Neuronal stem cell (in vitro differentiated cells): Measurements from ENCODE around the gene GKN1. TPM values are rescaled to one million over a fixed set of nuclear protein-coding genes. Genes with fewer than 3 reads are reported as not detected.

ENCODE experiments used
- DNase-seq: peaks from one replicate; pipeline ENCODE4 v3.0.0-alpha.2; 2013; ENCODE audit warnings: low spot score
- H2AFZ ChIP-seq: one replicate; pipeline ENCODE4 v1.6.1; 2013; ENCODE audit warnings: mild to moderate bottlenecking, low read length, inconsistent platforms
- H2AK5ac ChIP-seq: 2 replicates; pipeline ENCODE4 v1.6.1; 2013; ENCODE audit warnings: low read depth, mild to moderate bottlenecking, inconsistent platforms, low read length, moderate library complexity, mixed read lengths
- H2BK120ac ChIP-seq: 2 replicates; pipeline ENCODE4 v1.6.1; 2013; ENCODE audit warnings: low read depth, mild to moderate bottlenecking, inconsistent platforms, low read length, moderate library complexity, mixed read lengths
- H2BK12ac ChIP-seq: one replicate; pipeline ENCODE4 v1.6.1; 2013; ENCODE audit warnings: low read length, inconsistent platforms
- H2BK15ac ChIP-seq: 2 replicates; pipeline ENCODE4 v1.6.1; 2013; ENCODE audit warnings: mild to moderate bottlenecking, low read length, inconsistent platforms, mixed read lengths
- H2BK5ac ChIP-seq: one replicate; pipeline ENCODE4 v1.6.1; 2013; ENCODE audit warnings: inconsistent platforms, mild to moderate bottlenecking, low read length, moderate library complexity
- H3K14ac ChIP-seq: one replicate; pipeline ENCODE4 v1.6.1; 2013; ENCODE audit warnings: low read length, inconsistent platforms
- H3K18ac ChIP-seq: 2 replicates; pipeline ENCODE4 v1.6.1; 2013; ENCODE audit warnings: low read length, inconsistent platforms
- H3K23ac ChIP-seq: 2 replicates; pipeline ENCODE4 v1.6.1; 2013; ENCODE audit warnings: low read depth, mild to moderate bottlenecking, mixed read lengths, low read length, inconsistent platforms; ENCODE audit not compliant: poor library complexity
- H3K27ac ChIP-seq: replicated peaks from 3 replicates; pipeline ENCODE4 v1.5.1; 2013; ENCODE audit warnings: low read length, inconsistent platforms
- H3K27me3 ChIP-seq, 3 experiments: 2 replicates each; pipeline ENCODE4 v1.6.1; 2013; ENCODE audit warnings: low read length in 3 of 3, mild to moderate bottlenecking in 2 of 3, inconsistent platforms in 1 of 3, low read depth in 1 of 3, mixed read lengths in 1 of 3, moderate library complexity in 1 of 3; ENCODE audit not compliant: control insufficient read depth in 3 of 3, insufficient read depth in 3 of 3
- H3K36me3 ChIP-seq, 2 donors: replicated peaks in 1 of 2; 2 replicates each; pipeline ENCODE4 v1.6.1; 2013; ENCODE audit warnings: low read length in 2 of 2; ENCODE audit not compliant: control insufficient read depth in 2 of 2, insufficient read depth in 2 of 2
- H3K4ac ChIP-seq: 2 replicates; pipeline ENCODE4 v1.6.1; 2013; ENCODE audit warnings: inconsistent platforms, mild to moderate bottlenecking, low read length, moderate library complexity
- H3K4me1 ChIP-seq, 2 donors: 1 replicate in 1 of 2; 2 replicates in 1 of 2; pipeline ENCODE4 v1.6.1; 2013; ENCODE audit warnings: low read length in 2 of 2, low read depth in 1 of 2; ENCODE audit not compliant: control insufficient read depth in 2 of 2, insufficient read depth in 1 of 2
- H3K4me2 ChIP-seq: one replicate; pipeline ENCODE4 v1.6.1; 2013; ENCODE audit warnings: mild to moderate bottlenecking, low read length, inconsistent platforms; ENCODE audit not compliant: insufficient read depth, poor library complexity, severe bottlenecking
- H3K4me3 ChIP-seq, 2 donors: 2 replicates each; pipeline ENCODE4 v1.5.1; 2013; ENCODE audit warnings: low read length in 2 of 2, mild to moderate bottlenecking in 2 of 2, inconsistent platforms in 1 of 2, moderate library complexity in 1 of 2
- H3K79me1 ChIP-seq: one replicate; pipeline ENCODE4 v1.6.1; 2013; ENCODE audit warnings: low read depth, mild to moderate bottlenecking, inconsistent platforms, low read length, moderate library complexity
- H3K9ac ChIP-seq: one replicate; pipeline ENCODE4 v1.6.1; 2013; ENCODE audit warnings: mild to moderate bottlenecking, low read depth, low read length, inconsistent platforms; ENCODE audit not compliant: poor library complexity
- H3K9me3 ChIP-seq, 2 donors: replicated peaks in 1 of 2; 2 replicates each; pipeline versions ENCODE3 to v1.6.1; 2013; ENCODE audit warnings: low read length in 2 of 2, mild to moderate bottlenecking in 2 of 2, inconsistent platforms in 1 of 2, low read depth in 1 of 2, mixed read lengths in 1 of 2, moderate library complexity in 1 of 2; ENCODE audit not compliant: control insufficient read depth in 2 of 2, insufficient read depth in 1 of 2
- H4K8ac ChIP-seq: one replicate; pipeline ENCODE4 v1.6.1; 2013; ENCODE audit warnings: low read depth, mild to moderate bottlenecking, inconsistent platforms, low read length, moderate library complexity
- H4K91ac ChIP-seq: one replicate; pipeline ENCODE4 v1.6.1; 2013; ENCODE audit warnings: low read length, low read depth, mild to moderate bottlenecking, inconsistent platforms; ENCODE audit not compliant: poor library complexity
- WGBS, 2 donors: extraction: QIAGEN DNeasy Blood & Tissue Kit; methylation state at CpG; one replicate each; pipeline ENCODE4 v1.1.7; 2013; ENCODE audit warnings: missing lambda C conversion rate in 2 of 2, mixed read lengths in 1 of 2; ENCODE audit not compliant: insufficient read length in 2 of 2, insufficient replicate concordance in 1 of 2; ENCODE audit errors: extremely low coverage in 2 of 2; 5-methylcytosine and 5-hydroxymethylcytosine counted together
- polyA plus RNA-seq, 2 experiments: library from polyadenylated mRNA; stranded (reverse); fragments of 200-250 nt; gene quantifications; one replicate each; pipeline ENCODE4 v1.2.3, GENCODE V29; 2013

Gene GKN1
- polyA plus RNA-seq (2013, experiment 1 of 2), result not detected
- polyA plus RNA-seq (2013, experiment 2 of 2), result not detected

GRCh38 chr2:68974251-68974650 lies at the start of gene GKN1:
Gene GKN1, plus strand, starts transcription at chr2:68974636. Its CDS starts 42 bp downstream, at chr2:68974678.
- H4K91ac ChIP-seq, result no peak within 1 kb of the TSS
- H3K18ac ChIP-seq, result no peak within 1 kb of the TSS
- no peak within 1 kb of the TSS for H2BK15ac ChIP-seq
- H3K4me1 ChIP-seq, result peaks cover 0 to 2% of the 10 kb centered on the region in 2 donors
- no peak within 1 kb of the TSS for H3K9ac ChIP-seq
- H3K27ac ChIP-seq, result no peak within 1 kb of the TSS
- no peaks in the 10 kb centered on the region for H3K36me3 ChIP-seq
- H2BK5ac ChIP-seq, result no peak within 1 kb of the TSS
- no peak within 1 kb of the TSS for H3K14ac ChIP-seq
- H2BK120ac ChIP-seq, result no peak within 1 kb of the TSS
- H4K8ac ChIP-seq, result no peak within 1 kb of the TSS
- H3K9me3 ChIP-seq, result no peaks in the 10 kb centered on the region
- H3K4me3 ChIP-seq, result no peak within 1 kb of the TSS
- no peak within 1 kb of the TSS for H3K4me2 ChIP-seq
- H3K4ac ChIP-seq, result no peak within 1 kb of the TSS
- H3K79me1 ChIP-seq, result no peaks in the 10 kb centered on the region
- WGBS, 2 donors, result no CpG with 5 or more reads among the region's 3 CpGs
- peaks cover 0 to 2% (median 0%) of the 10 kb centered on the region in 3 experiments for H3K27me3 ChIP-seq
- DNase-seq, result no peak
- H2AK5ac ChIP-seq, result no peak within 1 kb of the TSS
- H2AFZ ChIP-seq, result no peak within 1 kb of the TSS
- no peak within 1 kb of the TSS for H2BK12ac ChIP-seq
- H3K23ac ChIP-seq, result no peak within 1 kb of the TSS

DNA sequence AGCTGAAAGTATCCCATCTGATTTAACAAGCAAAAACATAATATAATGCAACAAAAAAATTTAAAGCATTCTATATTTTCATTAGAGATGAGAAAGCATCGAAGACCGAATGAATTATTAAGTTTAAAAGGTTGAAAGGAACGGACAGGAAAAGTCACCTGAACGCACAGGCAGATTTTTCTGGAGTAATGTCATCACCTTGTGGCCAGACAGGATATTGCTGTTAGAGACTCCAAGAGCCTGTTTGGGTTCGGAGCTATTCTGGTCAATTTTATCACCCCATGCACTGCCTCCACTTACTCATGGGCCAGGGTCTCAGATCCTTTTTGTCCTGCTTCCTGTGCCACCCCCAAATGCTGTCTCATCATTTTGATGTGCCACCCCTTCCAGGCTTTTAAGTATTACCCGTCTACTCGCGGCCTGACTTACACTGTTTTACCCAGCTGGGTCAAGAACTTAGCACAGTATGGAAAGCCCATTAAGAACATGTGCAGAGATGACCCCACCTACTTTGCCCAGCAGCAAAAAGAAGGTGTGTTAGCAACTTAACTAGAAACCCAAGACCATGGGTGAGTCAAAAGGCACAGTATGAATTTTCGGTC lies 49.0 kb upstream of the GKN1 start:
- no peak overlapping the region for H2BK5ac ChIP-seq
- H3K23ac ChIP-seq, result no peak overlapping the region
- H3K27me3 ChIP-seq, result peaks cover 0 to 2% (median 0%) of the 10 kb centered on the region in 3 experiments
- no peak overlapping the region for H3K9ac ChIP-seq
- no peaks in the 10 kb centered on the region for H3K79me1 ChIP-seq
- H3K4me2 ChIP-seq, result no peak overlapping the region
- no peak overlapping the region for H4K91ac ChIP-seq
- H3K4me1 ChIP-seq, result no peaks in the 10 kb centered on the region
- no peaks in the 10 kb centered on the region for H3K9me3 ChIP-seq
- H3K36me3 ChIP-seq, result no peaks in the 10 kb centered on the region
- H3K14ac ChIP-seq, result no peak overlapping the region
- H3K27ac ChIP-seq, result no peak overlapping the region
- no peak overlapping the region for H2BK12ac ChIP-seq
- H3K18ac ChIP-seq, result no peak overlapping the region
- H2BK15ac ChIP-seq, result no peak overlapping the region
- peak; percentile 45 for DNase-seq
- no peak overlapping the region for H2AK5ac ChIP-seq
- no peak overlapping the region for H2AFZ ChIP-seq
- no CpG with 5 or more reads among the region's 9 CpGs for WGBS, 2 donors
- no peak overlapping the region for H3K4ac ChIP-seq
- H4K8ac ChIP-seq, result no peak overlapping the region
- no peak overlapping the region for H3K4me3 ChIP-seq
- no peak overlapping the region for H2BK120ac ChIP-seq

- H2BK120ac ChIP-seq, result no peak overlapping the region
- H4K91ac ChIP-seq, result no peak overlapping the region
- H3K23ac ChIP-seq, result no peak overlapping the region
- no peaks in the 10 kb centered on the region for H3K36me3 ChIP-seq
- DNase-seq, result no peak
- no peaks in the 10 kb centered on the region for H3K9me3 ChIP-seq
- no peaks in the 10 kb centered on the region for H3K79me1 ChIP-seq
- H2AFZ ChIP-seq, result no peak overlapping the region
- H2BK15ac ChIP-seq, result no peak overlapping the region
- H3K18ac ChIP-seq, result no peak overlapping the region
- H2BK12ac ChIP-seq, result no peak overlapping the region
- no peak overlapping the region for H4K8ac ChIP-seq
- no peak overlapping the region for H2AK5ac ChIP-seq
- WGBS, 2 donors, result no CpG with 5 or more reads among the region's 4 CpGs
- no peak overlapping the region for H3K27ac ChIP-seq
- H3K4ac ChIP-seq, result no peak overlapping the region
- no peak overlapping the region for H3K14ac ChIP-seq
- H3K4me1 ChIP-seq, result no peaks in the 10 kb centered on the region
- H3K9ac ChIP-seq, result no peak overlapping the region
- H3K4me2 ChIP-seq, result no peak overlapping the region
- no peak overlapping the region for H2BK5ac ChIP-seq
- H3K27me3 ChIP-seq, result no peaks in the 10 kb centered on the region
- H3K4me3 ChIP-seq, result no peak overlapping the region
These were observed 47.6 kb upstream of the GKN1 start for GRCh38 chr2:68926796-68927195.

- H3K9me3 ChIP-seq, result peaks cover 0 to 1% of the 10 kb centered on the region in 2 donors
- H3K9ac ChIP-seq, result no peak overlapping the region
- H3K14ac ChIP-seq, result no peak overlapping the region
- H3K23ac ChIP-seq, result no peak overlapping the region
- H3K27me3 ChIP-seq, result no peaks in the 10 kb centered on the region
- H3K18ac ChIP-seq, result no peak overlapping the region
- H4K91ac ChIP-seq, result no peak overlapping the region
- no peak overlapping the region for H3K27ac ChIP-seq
- no peak overlapping the region for H2BK5ac ChIP-seq
- H2AFZ ChIP-seq, result no peak overlapping the region
- H2BK120ac ChIP-seq, result no peak overlapping the region
- H2BK12ac ChIP-seq, result no peak overlapping the region
- H3K36me3 ChIP-seq, result no peaks in the 10 kb centered on the region
- H2BK15ac ChIP-seq, result no peak overlapping the region
- no peak overlapping the region for H2AK5ac ChIP-seq
- no peaks in the 10 kb centered on the region for H3K79me1 ChIP-seq
- H3K4me2 ChIP-seq, result no peak overlapping the region
- H3K4me1 ChIP-seq, result no peaks in the 10 kb centered on the region
- WGBS, 2 donors, result no CpG with 5 or more reads among the region's 3 CpGs
- no peak overlapping the region for H3K4me3 ChIP-seq
- no peak overlapping the region for H4K8ac ChIP-seq
- H3K4ac ChIP-seq, result no peak overlapping the region
- no peak for DNase-seq
These were observed 43.2 kb upstream of the GKN1 start for GRCh38 chr2:68931149-68931711.
